Measurements from ENCODE around the gene TNS3.

Gene TNS3

GRCh38 chr7:47347346-47347745 is 234.6 kb downstream of the TNS3 start:
- no peak for DNase-seq (ENCODE audit: low read depth in 2 of 2)

GRCh38 chr7:47346377-47346914 is 235.5 kb downstream of the TNS3 start:
- DNase-seq (ENCODE audit: low read depth in 2 of 2) = no peak

- no peak for DNase-seq (ENCODE audit: low read depth in 2 of 2)
Measured at GRCh38 chr7:47345857-47346298, 236.0 kb downstream of the TNS3 start.

- DNase-seq (ENCODE audit: low read depth in 2 of 2) = no peak
Measured at GRCh38 chr7:47344171-47344955, 237.5 kb downstream of the TNS3 start.

- no peak for DNase-seq (ENCODE audit: low read depth in 2 of 2)
Measured at GRCh38 chr7:47343061-47343455, 238.9 kb downstream of the TNS3 start.

GRCh38 chr7:47342296-47343060 is 239.4 kb downstream of the TNS3 start:
- no peak for DNase-seq (ENCODE audit: low read depth in 2 of 2)

- no peak for DNase-seq (ENCODE audit: low read depth in 2 of 2)
Measured at GRCh38 chr7:47340517-47340916, 241.4 kb downstream of the TNS3 start.

GRCh38 chr7:47338026-47338425 is 243.9 kb downstream of the TNS3 start:
- DNase-seq (ENCODE audit: low read depth in 2 of 2) = no peak

GRCh38 chr7:47337531-47337930 is 244.4 kb downstream of the TNS3 start:
- DNase-seq (ENCODE audit: low read depth in 2 of 2) = no peak

- no peak for DNase-seq (ENCODE audit: low read depth in 2 of 2)
Measured at GRCh38 chr7:47336472-47337425, 245.2 kb downstream of the TNS3 start.

- DNase-seq (ENCODE audit: low read depth in 2 of 2) = no peak
Measured at GRCh38 chr7:47335557-47336471, 246.1 kb downstream of the TNS3 start.

GRCh38 chr7:47335071-47335470 is 246.8 kb downstream of the TNS3 start:
- DNase-seq (ENCODE audit: low read depth in 2 of 2) = no peak

- no peak for DNase-seq (ENCODE audit: low read depth in 2 of 2)
Measured at GRCh38 chr7:47333959-47334358, 248.0 kb downstream of the TNS3 start.

- DNase-seq (ENCODE audit: low read depth in 2 of 2) = no peak
Measured at GRCh38 chr7:47333554-47333887, 248.4 kb downstream of the TNS3 start.

- no peak for DNase-seq (ENCODE audit: low read depth in 2 of 2)
Measured at GRCh38 chr7:47332681-47333553, 249.0 kb downstream of the TNS3 start.

- DNase-seq (ENCODE audit: low read depth in 2 of 2) = no peak
Measured at GRCh38 chr7:47332213-47332612, 249.7 kb downstream of the TNS3 start.

- DNase-seq (ENCODE audit: low read depth in 2 of 2) = no peak
Measured at GRCh38 chr7:47331179-47331565, 250.7 kb downstream of the TNS3 start.

GRCh38 chr7:47330561-47331178 is 251.2 kb downstream of the TNS3 start:
- no peak for DNase-seq (ENCODE audit: low read depth in 2 of 2)

GRCh38 chr7:47330026-47330425 is 251.9 kb downstream of the TNS3 start:
- no peak for DNase-seq (ENCODE audit: low read depth in 2 of 2)

Data from stimulated activated CD4-positive, alpha-beta T cell treated with anti-CD3 and anti-CD28 coated beads, Interleukin-1b, Interleukin-23, amount 100 ng/mL, for 1 hour (primary cell).